Activated naive CD4-positive, alpha-beta T cell treated with anti-CD3 and anti-CD28 coated beads for 36 hours (primary cell): ENCODE data around the gene CDX1. TPM values are rescaled to one million over a fixed set of nuclear protein-coding genes. Genes with fewer than 3 reads are reported as not detected.
A peak's percentile ranks its signal among the peaks of the same experiment; 100 is the strongest.

Experiments used
- CTCF ChIA-PET: fragments of 350-600 bp; sonication (Branson Sonifier 250); formaldehyde crosslinking; loops from one replicate; lab custom pipeline; 2021; ENCODE audit warnings: antibody characterized with exemption; lab: Charles Lee
- DNase-seq: peaks from one replicate; pipeline ENCODE4 v3.0.0-alpha.2; 2020
- H3K27ac Mint-ChIP-seq: one replicate; pipeline ENCODE4 v1.8.0; 2021; ENCODE audit warnings: mild to moderate bottlenecking, mixed read lengths
- H3K27me3 Mint-ChIP-seq: one replicate; pipeline ENCODE4 v1.8.0; 2021; ENCODE audit warnings: low read depth, mixed read lengths
- H3K36me3 Mint-ChIP-seq: one replicate; pipeline ENCODE4 v1.8.0; 2021; ENCODE audit warnings: low read depth, mixed read lengths
- H3K4me1 Mint-ChIP-seq: one replicate; pipeline ENCODE4 v1.8.0; 2021; ENCODE audit warnings: low read depth, mixed read lengths
- H3K4me3 Mint-ChIP-seq: one replicate; pipeline ENCODE4 v1.8.0; 2021; ENCODE audit warnings: mild to moderate bottlenecking, moderate library complexity, mixed read lengths
- H3K9me3 Mint-ChIP-seq: one replicate; pipeline ENCODE4 v1.8.0; 2021; ENCODE audit warnings: mixed read lengths
- intact Hi-C: fragments of 100-400 bp; cut with micrococcal nuclease; formaldehyde crosslinking; loops from one replicate; pipeline ENCODE4 v1.15.1; 2023
- total RNA-seq, 2 experiments: library from RNA; stranded (reverse); gene quantifications; one replicate each; pipeline ENCODE4 v1.2.3, GENCODE V29; 2021

CDX1 gene
- total RNA-seq, result not detected

DNA sequence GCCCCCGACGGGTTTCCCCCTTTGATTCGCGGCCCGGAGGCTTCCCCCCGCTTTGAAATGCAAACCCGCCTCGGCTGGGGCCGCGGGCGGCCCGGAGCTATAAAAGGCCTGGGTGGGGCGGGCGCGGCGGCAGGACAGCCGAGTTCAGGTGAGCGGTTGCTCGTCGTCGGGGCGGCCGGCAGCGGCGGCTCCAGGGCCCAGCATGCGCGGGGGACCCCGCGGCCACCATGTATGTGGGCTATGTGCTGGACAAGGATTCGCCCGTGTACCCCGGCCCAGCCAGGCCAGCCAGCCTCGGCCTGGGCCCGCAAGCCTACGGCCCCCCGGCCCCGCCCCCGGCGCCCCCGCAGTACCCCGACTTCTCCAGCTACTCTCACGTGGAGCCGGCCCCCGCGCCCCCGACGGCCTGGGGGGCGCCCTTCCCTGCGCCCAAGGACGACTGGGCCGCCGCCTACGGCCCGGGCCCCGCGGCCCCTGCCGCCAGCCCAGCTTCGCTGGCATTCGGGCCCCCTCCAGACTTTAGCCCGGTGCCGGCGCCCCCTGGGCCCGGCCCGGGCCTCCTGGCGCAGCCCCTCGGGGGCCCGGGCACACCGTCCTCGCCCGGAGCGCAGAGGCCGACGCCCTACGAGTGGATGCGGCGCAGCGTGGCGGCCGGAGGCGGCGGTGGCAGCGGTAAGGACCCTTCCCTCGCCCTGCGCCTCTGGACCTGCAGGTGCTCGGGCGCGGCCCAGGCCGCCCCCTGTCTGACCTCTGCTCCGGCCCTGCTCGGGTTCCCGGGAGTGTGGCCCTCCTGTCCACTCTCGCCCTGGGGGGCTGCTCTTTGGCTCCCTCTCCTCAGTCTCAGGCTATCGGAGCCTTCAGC, at the start of gene CDX1:
CDX1 (plus strand) TSS at position 129 of the 862 bp plus-strand sequence; CDS start at position 228, 99 bp downstream.
- H3K27me3 Mint-ChIP-seq, result peaks cover 29% of the 10 kb centered on the region
- no peaks in the 10 kb centered on the region for H3K36me3 Mint-ChIP-seq
- no peak within 1 kb of the TSS for H3K4me3 Mint-ChIP-seq
- no peak for DNase-seq
- CTCF ChIA-PET, result no interaction called here
- H3K4me1 Mint-ChIP-seq, result peaks cover 2% of the 10 kb centered on the region
- no peaks in the 10 kb centered on the region for H3K9me3 Mint-ChIP-seq
- no peak within 1 kb of the TSS for H3K27ac Mint-ChIP-seq
- intact Hi-C loops, result no loop called here

DNA sequence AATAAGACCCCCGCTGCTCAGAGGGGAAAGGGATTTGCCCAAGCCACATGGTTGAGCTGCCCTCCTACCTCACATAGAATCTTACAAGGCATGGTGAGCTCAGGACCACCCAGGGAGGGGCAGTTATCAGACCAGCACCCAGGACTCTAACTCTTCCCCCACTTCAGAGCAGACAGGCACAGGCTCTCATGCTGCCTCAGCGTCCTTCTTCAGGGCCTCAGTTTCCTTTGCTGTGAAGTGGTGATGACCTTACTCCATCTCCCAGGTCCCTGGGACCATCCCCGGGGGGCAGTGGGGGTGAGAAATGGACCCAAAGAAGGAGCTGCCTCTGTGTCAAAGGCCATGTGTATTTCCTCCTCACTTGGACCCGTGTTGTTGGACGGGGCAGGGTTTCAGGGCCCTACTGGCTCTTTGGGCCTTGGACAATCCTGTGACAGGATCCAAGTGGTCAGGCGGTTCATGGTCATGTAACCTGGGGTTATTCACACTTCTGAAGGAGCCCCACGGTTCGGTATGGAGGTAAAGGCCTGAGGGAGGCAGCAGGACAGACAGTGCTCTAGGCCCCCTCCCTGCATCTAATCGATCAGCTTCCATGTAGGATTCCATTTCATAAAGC, 48.5 kb upstream of the CDX1 start:
- Mint-ChIP-seq H3K4me3 (no peak overlapping the region), H3K27ac (no peak overlapping the region), H3K27me3 (no peaks in the 10 kb centered on the region), H3K4me1 (no peaks in the 10 kb centered on the region), H3K9me3 (no peaks in the 10 kb centered on the region), H3K36me3 (no peaks in the 10 kb centered on the region)
- no peak for DNase-seq
- intact Hi-C loops, result no loop called here
- CTCF ChIA-PET, result interaction anchor here (0.7 to 1.3 kb wide), 3 partner anchors 12 to 246 kb away, joined by 3 read pairs; no protein-coding TSS in a partner anchor

DNA sequence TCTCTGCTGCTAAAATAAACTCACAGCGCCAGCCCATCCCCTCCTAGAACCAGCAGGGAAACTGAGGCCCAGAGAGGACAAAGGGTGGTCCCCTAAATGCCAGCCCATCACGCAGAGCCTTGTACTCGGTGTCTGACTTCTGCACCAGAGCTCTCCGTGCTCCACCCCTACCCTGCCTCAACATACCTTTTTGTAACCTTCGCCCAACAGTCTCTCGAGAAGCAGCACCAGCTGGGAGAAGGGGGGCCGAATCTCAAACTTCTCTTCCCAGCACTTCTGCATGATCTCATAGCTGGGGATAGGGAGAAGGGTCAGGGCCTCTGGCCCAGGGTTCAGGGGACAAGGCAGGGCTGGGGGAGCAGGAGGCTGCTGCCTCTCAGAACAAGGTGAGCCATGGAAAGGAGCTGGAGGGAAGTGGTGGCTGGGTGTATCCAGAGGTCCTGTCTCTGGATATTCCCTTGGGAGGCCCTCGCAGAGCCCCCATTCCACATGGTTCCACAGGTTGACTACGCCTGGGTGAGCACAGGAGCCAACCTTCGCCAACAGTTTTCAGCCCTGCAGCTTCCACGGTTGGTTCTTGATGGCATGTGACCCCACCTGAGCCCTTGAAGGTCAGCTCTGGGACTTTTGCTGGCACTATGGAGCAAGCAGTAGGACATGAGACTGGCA, 47.9 kb upstream of the CDX1 start:
- DNase-seq, result no peak
- Mint-ChIP-seq H3K27ac (no peak overlapping the region), H3K27me3 (no peaks in the 10 kb centered on the region), H3K9me3 (no peaks in the 10 kb centered on the region), H3K36me3 (no peaks in the 10 kb centered on the region), H3K4me3 (no peak overlapping the region), H3K4me1 (no peaks in the 10 kb centered on the region)
- intact Hi-C loops, result loop anchor here (1.0 kb wide), 1 partner anchor 118 kb away; the partner anchor contains the start of genes HMGXB3 and TIGD6
- CTCF ChIA-PET, result interaction anchor here (0.6 to 1.3 kb wide), 8 partner anchors 12 to 285 kb away, joined by 3 to 4 read pairs (median 3); no protein-coding TSS in a partner anchor

DNA sequence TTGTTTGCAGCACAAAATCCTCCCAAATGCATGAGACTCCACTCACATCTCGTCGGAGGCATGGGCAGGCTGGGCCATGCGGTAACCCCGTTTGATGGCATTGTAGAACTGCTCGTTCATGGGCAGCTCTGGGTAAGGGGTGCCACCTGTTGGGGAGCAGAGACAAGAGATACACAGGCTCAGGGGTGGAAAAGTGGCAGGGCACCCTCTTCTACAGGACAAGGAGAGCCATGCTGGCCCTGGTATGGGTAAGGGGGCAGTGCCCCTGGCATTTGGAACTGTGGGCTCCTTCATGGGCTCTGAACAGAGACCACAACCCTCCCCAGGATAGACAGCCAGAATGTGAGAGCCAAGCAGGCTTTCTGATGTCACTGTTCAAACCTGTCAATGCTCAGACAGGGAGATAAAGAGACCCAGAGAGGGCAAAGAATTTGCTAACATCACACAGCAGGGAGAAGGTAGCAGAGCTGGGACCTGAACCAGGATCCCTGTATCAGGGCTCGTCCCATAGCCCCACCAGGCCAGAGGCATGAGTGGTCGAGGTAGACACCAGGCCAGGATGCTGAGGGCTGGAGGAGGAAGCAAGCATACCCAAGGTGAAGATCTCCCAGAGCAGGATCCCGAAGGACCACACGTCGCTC, 47.0 kb upstream of the CDX1 start:
- peak; percentile 32 for DNase-seq
- H3K4me3 Mint-ChIP-seq, result no peak overlapping the region
- H3K4me1 Mint-ChIP-seq, result no peaks in the 10 kb centered on the region
- H3K27ac Mint-ChIP-seq, result no peak overlapping the region
- no peaks in the 10 kb centered on the region for H3K27me3 Mint-ChIP-seq
- CTCF ChIA-PET, result interaction anchor here (0.6 to 1.2 kb wide), 7 partner anchors 12 to 285 kb away, joined by 3 to 4 read pairs (median 3); no protein-coding TSS in a partner anchor
- intact Hi-C loops, result loop anchor here (1.0 to 5.0 kb wide), 3 partner anchors 52 to 287 kb away; partner anchors contain the start of genes HMGXB3 and TIGD6
- no peaks in the 10 kb centered on the region for H3K36me3 Mint-ChIP-seq
- H3K9me3 Mint-ChIP-seq, result no peaks in the 10 kb centered on the region

DNA sequence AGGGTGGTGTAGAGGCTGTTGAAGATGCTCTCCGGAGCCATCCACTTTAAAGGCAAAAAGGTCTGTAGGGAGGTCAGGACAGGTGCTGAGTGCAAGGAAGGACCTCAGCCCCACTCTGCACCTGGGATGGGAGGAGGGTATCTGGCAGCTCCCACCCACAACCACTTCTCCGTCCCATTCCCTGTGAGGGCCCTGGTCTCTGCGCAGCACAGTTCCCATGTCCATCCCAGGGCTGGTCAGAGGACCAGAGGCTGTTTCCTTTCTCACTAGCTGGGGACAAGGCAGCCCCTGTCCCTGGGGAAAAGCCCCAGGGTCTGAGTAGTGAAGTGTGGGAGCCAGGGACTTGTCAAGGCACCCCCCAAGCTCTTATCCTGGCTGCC, 46.5 kb upstream of the CDX1 start:
- H3K36me3 Mint-ChIP-seq, result no peaks in the 10 kb centered on the region
- CTCF ChIA-PET, result no interaction called here
- no peak for DNase-seq
- no peaks in the 10 kb centered on the region for H3K9me3 Mint-ChIP-seq
- H3K4me1 Mint-ChIP-seq, result no peaks in the 10 kb centered on the region
- H3K27me3 Mint-ChIP-seq, result no peaks in the 10 kb centered on the region
- H3K27ac Mint-ChIP-seq, result no peak overlapping the region
- H3K4me3 Mint-ChIP-seq, result no peak overlapping the region
- intact Hi-C loops, result loop anchor here (5.0 kb wide), 2 partner anchors 53 to 288 kb away; no protein-coding TSS in a partner anchor

DNA sequence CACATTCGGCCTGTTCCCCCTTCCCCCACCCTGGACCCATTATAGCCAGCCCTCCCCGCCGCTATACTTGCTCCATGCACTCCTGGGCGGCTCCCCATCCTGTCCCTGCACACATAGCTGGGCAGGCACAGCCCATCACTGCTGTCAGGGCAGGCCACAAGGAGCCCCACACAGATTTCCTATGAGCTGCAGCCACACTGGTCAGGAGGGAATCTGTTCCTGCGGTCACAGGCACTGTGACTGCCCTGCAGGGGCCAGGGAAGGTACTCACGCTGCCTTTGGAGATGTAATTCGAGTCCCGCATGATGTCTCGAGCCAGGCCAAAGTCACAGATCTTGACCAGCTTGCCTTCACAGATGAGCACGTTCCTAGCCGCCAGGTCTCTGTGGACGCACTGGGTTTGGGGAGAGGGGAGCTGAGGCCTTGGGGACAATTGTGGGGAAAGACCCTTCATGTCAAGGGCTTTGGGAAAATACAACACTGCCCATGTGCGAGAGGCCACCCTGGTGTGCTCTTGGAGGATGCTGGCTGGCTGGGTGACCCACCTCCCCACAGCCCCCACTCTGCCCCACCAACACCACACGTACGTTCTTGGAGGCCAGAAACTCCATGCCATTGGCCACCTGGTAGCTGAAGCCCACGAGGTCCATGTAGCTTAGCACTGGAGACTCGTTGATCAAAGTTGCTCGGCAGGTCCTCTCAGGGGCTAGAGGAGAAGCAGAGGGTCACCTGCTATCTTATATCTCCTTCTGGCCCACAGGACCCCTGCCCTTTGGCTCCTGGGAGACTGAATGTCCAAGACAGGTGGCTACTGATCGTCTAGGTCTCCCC, 45.7 kb upstream of the CDX1 start:
- Mint-ChIP-seq H3K36me3 (no peaks in the 10 kb centered on the region), H3K4me3 (no peak overlapping the region)

DNA sequence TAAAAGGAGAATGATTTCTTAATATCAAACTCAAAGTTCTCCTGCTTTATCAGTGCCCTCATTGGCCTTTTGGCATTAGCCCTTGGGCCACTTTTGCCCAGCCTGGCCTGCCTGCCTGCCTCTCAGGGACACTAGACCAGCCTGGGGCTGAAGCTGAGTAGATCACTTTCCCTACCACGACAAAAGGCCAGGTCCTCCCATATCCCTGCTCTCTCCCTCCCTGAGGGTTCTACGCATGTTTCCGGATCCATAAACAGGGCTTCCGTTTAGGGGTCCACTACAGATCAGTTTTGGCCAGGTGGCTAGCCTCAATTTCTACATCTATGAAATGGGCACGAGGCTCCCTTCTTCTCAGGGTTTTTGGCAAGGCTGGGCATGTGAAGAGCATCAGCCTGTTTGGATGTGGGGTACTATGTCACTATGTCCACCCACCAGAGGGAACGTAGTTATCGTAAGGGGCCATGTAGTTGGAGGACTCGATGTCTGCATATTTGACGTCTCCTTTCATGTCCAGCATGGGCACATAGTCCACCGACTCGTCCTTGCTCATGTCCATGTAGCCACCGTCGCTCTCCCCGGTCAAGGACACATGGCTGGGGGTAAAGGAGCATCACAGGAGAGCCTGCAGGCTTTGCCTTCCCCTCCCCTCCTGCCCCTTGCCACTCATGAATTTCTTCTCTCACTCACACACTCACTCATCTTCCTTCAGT, 45.0 kb upstream of the CDX1 start:
- no peak overlapping the region for H3K27ac Mint-ChIP-seq
- intact Hi-C loops, result loop anchor here (2.0 to 5.0 kb wide), 3 partner anchors 54 to 289 kb away; no protein-coding TSS in a partner anchor
- no peaks in the 10 kb centered on the region for H3K27me3 Mint-ChIP-seq
- H3K4me1 Mint-ChIP-seq, result no peaks in the 10 kb centered on the region
- CTCF ChIA-PET, result interaction anchor here (1.3 kb wide), 1 partner anchor 12 kb away, joined by 4 read pairs; no protein-coding TSS in a partner anchor
- no peaks in the 10 kb centered on the region for H3K36me3 Mint-ChIP-seq
- H3K9me3 Mint-ChIP-seq, result no peaks in the 10 kb centered on the region
- no peak for DNase-seq
- H3K4me3 Mint-ChIP-seq, result no peak overlapping the region

More for the DNA sequence above, 45.7 kb upstream of the CDX1 start:
- Mint-ChIP-seq H3K9me3 (no peaks in the 10 kb centered on the region), H3K4me1 (no peaks in the 10 kb centered on the region), H3K27me3 (no peaks in the 10 kb centered on the region), H3K27ac (no peak overlapping the region)
- CTCF ChIA-PET, result no interaction called here
- intact Hi-C loops, result loop anchor here (5.0 kb wide), 2 partner anchors 54 to 289 kb away; no protein-coding TSS in a partner anchor
- no peak for DNase-seq

DNA sequence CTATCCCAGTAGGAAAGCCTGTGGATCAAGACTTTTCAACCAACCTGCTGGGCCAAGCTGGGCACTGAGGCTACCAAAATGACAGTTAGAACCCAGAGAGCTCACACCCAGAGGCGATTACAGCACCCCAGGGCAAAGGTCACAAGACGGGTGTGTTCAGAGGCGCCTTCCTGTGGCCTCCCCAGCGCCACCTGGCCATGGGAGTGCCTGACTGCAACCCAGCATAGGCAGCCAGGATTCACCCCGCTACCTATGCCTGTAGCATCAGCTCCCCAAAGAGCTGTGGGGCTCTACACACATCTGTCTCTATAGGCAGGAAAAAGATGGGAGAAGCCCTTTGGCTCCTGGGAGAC, 44.4 kb upstream of the CDX1 start:
- intact Hi-C loops, result loop anchor here (2.0 to 5.0 kb wide), 3 partner anchors 55 to 290 kb away; no protein-coding TSS in a partner anchor
- no peak overlapping the region for H3K27ac Mint-ChIP-seq
- no peaks in the 10 kb centered on the region for H3K27me3 Mint-ChIP-seq
- H3K4me1 Mint-ChIP-seq, result no peaks in the 10 kb centered on the region
- CTCF ChIA-PET, result interaction anchor here (1.3 kb wide), 1 partner anchor 12 kb away, joined by 4 read pairs; no protein-coding TSS in a partner anchor
- no peaks in the 10 kb centered on the region for H3K9me3 Mint-ChIP-seq
- no peak overlapping the region for H3K4me3 Mint-ChIP-seq
- peak; percentile 60 for DNase-seq
- H3K36me3 Mint-ChIP-seq, result no peaks in the 10 kb centered on the region

DNA sequence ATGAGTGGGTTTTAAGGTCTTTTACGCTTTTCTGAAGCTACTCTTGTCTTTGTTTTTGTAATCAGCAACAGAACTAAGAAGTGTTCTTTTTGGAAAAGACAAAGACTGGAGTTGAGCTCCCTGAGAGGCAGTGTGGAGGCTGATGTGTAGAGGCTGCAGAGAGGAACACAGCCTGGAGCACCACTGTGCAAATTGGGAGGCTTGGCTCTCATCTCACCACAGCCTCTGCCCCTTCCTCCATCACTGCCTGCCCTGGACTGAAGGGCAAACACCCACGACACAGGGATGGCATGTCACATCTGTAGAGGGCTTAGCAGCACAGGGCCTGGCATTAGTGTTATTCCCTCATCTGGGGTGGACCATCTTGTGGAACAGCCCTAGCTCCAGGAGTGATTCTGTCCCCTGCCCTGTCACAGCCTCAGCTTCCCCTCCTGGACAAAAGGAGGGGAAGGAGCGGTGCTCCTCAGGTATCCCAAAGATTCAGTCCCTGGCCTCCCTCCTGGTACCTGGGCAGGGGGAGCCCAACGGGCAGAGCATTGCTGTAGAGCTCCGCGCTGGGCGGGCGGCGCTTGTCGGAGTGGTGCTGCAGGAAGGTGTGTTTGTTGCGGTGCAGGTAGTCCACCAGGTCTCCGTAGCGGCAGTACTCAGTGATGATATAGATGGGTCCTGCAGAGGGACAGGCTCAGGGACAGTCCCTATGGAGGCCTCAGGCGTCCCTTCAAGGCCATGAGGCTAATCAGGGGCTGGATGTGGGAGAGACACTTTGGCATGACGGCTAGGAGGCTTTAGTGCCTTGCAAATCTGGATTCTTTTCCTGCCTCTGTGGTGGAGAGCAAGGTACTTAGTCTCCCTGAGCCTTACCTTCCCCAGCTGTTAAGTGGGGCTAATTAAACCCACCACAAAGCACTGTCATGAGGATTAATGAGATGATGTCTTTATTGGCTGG, 43.8 kb upstream of the CDX1 start:
- Mint-ChIP-seq H3K36me3 (no peaks in the 10 kb centered on the region), H3K4me3 (no peak overlapping the region), H3K9me3 (no peaks in the 10 kb centered on the region), H3K27ac (no peak overlapping the region), H3K4me1 (no peaks in the 10 kb centered on the region), H3K27me3 (no peaks in the 10 kb centered on the region)
- no peak for DNase-seq
- CTCF ChIA-PET, result interaction anchor here (0.7 to 1.3 kb wide), 2 partner anchors 11 to 120 kb away, joined by 3 to 4 read pairs; no protein-coding TSS in a partner anchor
- intact Hi-C loops, result loop anchor here (2.0 to 5.0 kb wide), 3 partner anchors 56 to 291 kb away; no protein-coding TSS in a partner anchor

DNA sequence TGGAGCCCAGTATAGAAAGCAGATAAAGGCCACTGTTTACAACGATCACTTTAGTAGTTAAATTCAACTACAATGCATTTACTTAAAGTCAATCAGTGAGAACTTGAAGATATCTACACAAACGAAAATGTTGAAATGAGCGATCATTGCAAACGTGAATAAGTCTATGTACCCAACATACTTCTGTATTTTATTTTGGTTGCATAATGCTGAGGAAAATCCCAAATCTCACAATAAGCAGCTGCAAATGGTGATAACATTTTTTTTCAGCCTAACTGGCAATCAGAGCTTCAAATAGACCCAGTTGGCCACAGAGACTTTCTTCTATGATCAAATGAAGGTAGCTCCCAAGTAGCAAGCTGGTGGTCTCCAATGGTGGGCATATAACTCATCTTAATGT, 43.0 kb upstream of the CDX1 start:
- Mint-ChIP-seq H3K27ac (no peak overlapping the region), H3K36me3 (no peaks in the 10 kb centered on the region), H3K9me3 (no peaks in the 10 kb centered on the region), H3K27me3 (no peaks in the 10 kb centered on the region), H3K4me1 (no peaks in the 10 kb centered on the region), H3K4me3 (no peak overlapping the region)
- DNase-seq, result no peak
- intact Hi-C loops, result loop anchor here (2.0 to 5.0 kb wide), 3 partner anchors 56 to 291 kb away; no protein-coding TSS in a partner anchor
- CTCF ChIA-PET, result interaction anchor here (0.7 kb wide), 1 partner anchor 121 kb away, joined by 3 read pairs; no protein-coding TSS in a partner anchor
